B cell (primary cell): ENCODE measurements around the gene GNAL.

ENCODE experiments used
- CTCF ChIP-seq: fragments of 200-600 bp; IDR thresholded peaks from one replicate; pipeline ENCODE4 v1.8.0; 2022; ENCODE audit warnings: antibody characterized with exemption, mild to moderate bottlenecking
- EZH2 ChIP-seq: IDR thresholded peaks from 2 replicates; pipeline ENCODE4 v1.6.1; 2012; ENCODE audit warnings: borderline replicate concordance, low read depth, mild to moderate bottlenecking, moderate library complexity, low read length; ENCODE audit not compliant: insufficient read depth, poor library complexity, severe bottlenecking

GRCh38 chr18:11767329-11767728 is 78.3 kb downstream of the GNAL start:
- TF ChIP-seq CTCF (no peak), EZH2 (no peak)
